ENCODE data around the gene BNIP1.

Gene BNIP1

GRCh38 chr5:173178369-173178910 is 34.1 kb downstream of the BNIP1 start:
- H3K36me3 ChIP-seq (replicated peaks; ENCODE audit: low read depth, low read length) = no peaks in the 10 kb centered on the region
- H3K9ac ChIP-seq (ENCODE audit: low read length) = no peak overlapping the region
- H3K4me2 ChIP-seq (ENCODE audit: low read length) = no peak overlapping the region
- no peak overlapping the region for H3K4me3 ChIP-seq (ENCODE audit: low read length)
- no peak overlapping the region for H2AFZ ChIP-seq (ENCODE audit: low read depth, low read length)
- no peaks in the 10 kb centered on the region for H4K20me1 ChIP-seq (ENCODE audit: insufficient read depth, low read length)
- no peak for TF ChIP-seq CTCF (IDR thresholded peaks at IDR 0.05; ENCODE audit: low read depth, low read length)
- TF ChIP-seq EZH2phosphoT487 (IDR thresholded peaks at IDR 0.05; ENCODE audit: low read depth) = no peak
- no peaks in the 10 kb centered on the region for H3K4me1 ChIP-seq (ENCODE audit: low read length)
- H3K27me3 ChIP-seq (ENCODE audit: low read depth, low read length) = no peaks in the 10 kb centered on the region
- H3K27ac ChIP-seq (ENCODE audit: low read length) = no peak overlapping the region
- H3K79me2 ChIP-seq (ENCODE audit: low read length) = no peaks in the 10 kb centered on the region
- no peaks in the 10 kb centered on the region for H3K9me3 ChIP-seq (ENCODE audit: insufficient read depth, low read length)

- Histone ChIP-seq H3K9ac (ENCODE audit: low read length) (no peak overlapping the region), H3K27me3 (ENCODE audit: low read depth, low read length) (no peaks in the 10 kb centered on the region), H3K4me2 (ENCODE audit: low read length) (no peak overlapping the region), H4K20me1 (ENCODE audit: insufficient read depth, low read length) (no peaks in the 10 kb centered on the region), H3K4me3 (ENCODE audit: low read length) (no peak overlapping the region), H3K9me3 (ENCODE audit: insufficient read depth, low read length) (no peaks in the 10 kb centered on the region), H3K27ac (ENCODE audit: low read length) (no peak overlapping the region), H3K79me2 (ENCODE audit: low read length) (no peaks in the 10 kb centered on the region), H3K4me1 (ENCODE audit: low read length) (no peaks in the 10 kb centered on the region), H2AFZ (ENCODE audit: low read depth, low read length) (no peak overlapping the region), H3K36me3 (replicated peaks; ENCODE audit: low read depth, low read length) (no peaks in the 10 kb centered on the region)
- TF ChIP-seq CTCF (IDR thresholded peaks at IDR 0.05; ENCODE audit: low read depth, low read length) = no peak
- TF ChIP-seq EZH2phosphoT487 (IDR thresholded peaks at IDR 0.05; ENCODE audit: low read depth) = no peak
Measured at GRCh38 chr5:173180331-173180730, 36.0 kb downstream of the BNIP1 start.

GRCh38 chr5:173187054-173187743 is 42.9 kb downstream of the BNIP1 start:
- Histone ChIP-seq H3K9ac (ENCODE audit: low read length) (no peak overlapping the region), H3K36me3 (replicated peaks; ENCODE audit: low read depth, low read length) (no peaks in the 10 kb centered on the region), H2AFZ (ENCODE audit: low read depth, low read length) (0 out of 2 replicates have a peak overlapping the region, but pooled peaks have one; percentile 39), H3K4me1 (ENCODE audit: low read length) (peaks cover 10% of the 10 kb centered on the region), H3K27ac (ENCODE audit: low read length) (no peak overlapping the region), H4K20me1 (ENCODE audit: insufficient read depth, low read length) (no peaks in the 10 kb centered on the region), H3K4me2 (ENCODE audit: low read length) (0 out of 2 replicates have a peak overlapping the region, but pooled peaks have one; percentile 22), H3K9me3 (ENCODE audit: insufficient read depth, low read length) (no peaks in the 10 kb centered on the region), H3K79me2 (ENCODE audit: low read length) (no peaks in the 10 kb centered on the region), H3K4me3 (ENCODE audit: low read length) (no peak overlapping the region), H3K27me3 (ENCODE audit: low read depth, low read length) (no peaks in the 10 kb centered on the region)
- TF ChIP-seq EZH2phosphoT487 (IDR thresholded peaks at IDR 0.05; ENCODE audit: low read depth) (no peak), CTCF (IDR thresholded peaks at IDR 0.05; ENCODE audit: low read depth, low read length) (peak; percentile 51)

GRCh38 chr5:173188280-173188679 is 43.9 kb downstream of the BNIP1 start:
- Histone ChIP-seq H3K9ac (ENCODE audit: low read length) (no peak overlapping the region), H3K4me3 (ENCODE audit: low read length) (no peak overlapping the region), H4K20me1 (ENCODE audit: insufficient read depth, low read length) (no peaks in the 10 kb centered on the region), H3K4me1 (ENCODE audit: low read length) (peaks cover 10% of the 10 kb centered on the region), H3K9me3 (ENCODE audit: insufficient read depth, low read length) (no peaks in the 10 kb centered on the region), H3K79me2 (ENCODE audit: low read length) (no peaks in the 10 kb centered on the region), H3K27ac (ENCODE audit: low read length) (no peak overlapping the region), H3K4me2 (ENCODE audit: low read length) (no peak overlapping the region), H3K27me3 (ENCODE audit: low read depth, low read length) (no peaks in the 10 kb centered on the region), H2AFZ (ENCODE audit: low read depth, low read length) (no peak overlapping the region), H3K36me3 (replicated peaks; ENCODE audit: low read depth, low read length) (no peaks in the 10 kb centered on the region)
- TF ChIP-seq EZH2phosphoT487 (IDR thresholded peaks at IDR 0.05; ENCODE audit: low read depth) (no peak), CTCF (IDR thresholded peaks at IDR 0.05; ENCODE audit: low read depth, low read length) (no peak)

All from OCI-LY3 (cell line).